Activated T-helper 17 cell treated with anti-CD3 and anti-CD28 coated beads, Interleukin-2, amount 50 U/mL, for 72 hours (primary cell): ENCODE measurements around the gene CARMIL3. TPM values are rescaled to one million over a fixed set of nuclear protein-coding genes. Genes with fewer than 3 reads are reported as not detected.
A peak's percentile ranks its signal among the peaks of the same experiment; 100 is the strongest.
"Not testable (repeated sequence)": the region's sequence is repeated elsewhere in the genome, so short reads cannot be mapped to it uniquely, and the experiment has no call there.

Experiments used
- ATAC-seq: fragments of 150-1000 bp; cut with Tn5 transposase; replicated peaks from 2 replicates; pipeline ENCODE4 v1.10.0; 2021; ENCODE audit warnings: mild to moderate bottlenecking, moderate library complexity
- H3K27ac Mint-ChIP-seq: one replicate; pipeline ENCODE4 v1.8.0; 2022; ENCODE audit warnings: mixed read lengths
- H3K27me3 Mint-ChIP-seq: one replicate; pipeline ENCODE4 v1.8.0; 2022; ENCODE audit warnings: mixed read lengths
- H3K36me3 Mint-ChIP-seq: one replicate; pipeline ENCODE4 v1.8.0; 2022; ENCODE audit warnings: low read depth, mild to moderate bottlenecking, mixed read lengths
- H3K4me1 Mint-ChIP-seq: one replicate; pipeline ENCODE4 v1.8.0; 2022; ENCODE audit warnings: mixed read lengths
- H3K4me3 Mint-ChIP-seq: one replicate; pipeline ENCODE4 v1.8.0; 2022; ENCODE audit warnings: mild to moderate bottlenecking, mixed read lengths
- H3K9me3 Mint-ChIP-seq: one replicate; pipeline ENCODE4 v1.8.0; 2022; ENCODE audit warnings: mixed read lengths
- total RNA-seq, 2 donors: library from RNA; stranded (reverse); gene quantifications; one replicate each; pipeline ENCODE4 v1.2.3, GENCODE V29; 2022

The CARMIL3 gene
- total RNA-seq, 2 donors from 2014 or later, result 2.1 to 4.2 TPM

DNA sequence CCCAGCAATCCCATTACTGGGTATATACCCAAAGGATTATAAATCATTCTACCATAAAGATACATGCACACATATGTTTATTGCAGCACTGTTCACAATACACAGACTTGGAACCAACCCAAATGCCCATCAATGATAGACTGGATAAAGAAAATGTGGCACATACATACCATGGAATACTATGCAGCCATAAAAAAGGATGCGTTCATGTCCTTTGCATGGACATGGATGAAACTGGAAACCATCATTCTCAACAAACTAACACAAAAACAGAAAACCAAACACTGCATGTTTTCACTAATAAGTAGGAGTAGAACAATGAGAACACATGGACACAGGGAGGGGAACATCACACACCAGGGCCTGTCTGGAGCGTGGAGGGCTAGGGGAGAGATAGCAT is 20.5 kb upstream of the CARMIL3 start:
- not testable (repeated sequence) for H3K4me3 Mint-ChIP-seq, H3K4me1 Mint-ChIP-seq

DNA sequence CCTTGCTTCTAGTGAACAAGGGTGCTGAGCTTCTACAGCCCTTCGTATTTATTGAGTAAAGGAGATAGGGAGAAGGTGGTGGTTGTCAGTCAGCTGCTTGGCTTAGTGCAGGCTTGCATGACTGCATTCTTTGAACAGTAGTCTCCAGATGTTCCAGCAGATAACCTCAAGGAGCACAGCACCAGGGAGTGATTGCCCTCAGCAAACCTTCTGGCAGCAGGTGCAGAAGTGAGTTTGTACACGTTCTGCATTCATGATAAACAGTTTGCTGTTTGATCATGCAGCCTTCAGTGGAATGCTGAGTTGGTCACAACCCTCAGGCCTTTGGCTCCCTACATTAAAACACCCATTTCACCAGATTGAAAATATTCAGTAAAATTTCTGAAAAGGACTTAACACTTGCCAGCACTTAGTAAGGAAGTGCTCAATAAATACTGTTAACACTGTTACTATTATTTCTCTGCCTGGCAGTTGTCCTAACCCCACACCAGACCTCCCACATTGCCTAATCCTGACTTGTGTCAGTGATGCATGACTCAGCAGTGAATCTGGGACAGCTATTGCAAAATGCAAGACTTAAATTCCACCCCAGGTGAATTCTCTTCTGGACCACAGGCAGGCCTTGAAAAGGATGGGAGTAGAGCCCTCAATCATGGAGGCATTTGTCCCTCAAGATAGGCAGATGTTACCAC is 18.9 kb upstream of the CARMIL3 start:
- H3K9me3 Mint-ChIP-seq, result no peaks in the 10 kb centered on the region
- H3K36me3 Mint-ChIP-seq, result no peaks in the 10 kb centered on the region
- no peak overlapping the region for H3K4me3 Mint-ChIP-seq
- no peaks in the 10 kb centered on the region for H3K27me3 Mint-ChIP-seq
- no peak overlapping the region for H3K27ac Mint-ChIP-seq
- no peak for ATAC-seq
- H3K4me1 Mint-ChIP-seq, result peaks cover 6% of the 10 kb centered on the region

More for the DNA sequence above, 20.5 kb upstream of the CARMIL3 start:
- not testable (repeated sequence) for H3K27me3 Mint-ChIP-seq, H3K9me3 Mint-ChIP-seq, H3K36me3 Mint-ChIP-seq, ATAC-seq, H3K27ac Mint-ChIP-seq

DNA sequence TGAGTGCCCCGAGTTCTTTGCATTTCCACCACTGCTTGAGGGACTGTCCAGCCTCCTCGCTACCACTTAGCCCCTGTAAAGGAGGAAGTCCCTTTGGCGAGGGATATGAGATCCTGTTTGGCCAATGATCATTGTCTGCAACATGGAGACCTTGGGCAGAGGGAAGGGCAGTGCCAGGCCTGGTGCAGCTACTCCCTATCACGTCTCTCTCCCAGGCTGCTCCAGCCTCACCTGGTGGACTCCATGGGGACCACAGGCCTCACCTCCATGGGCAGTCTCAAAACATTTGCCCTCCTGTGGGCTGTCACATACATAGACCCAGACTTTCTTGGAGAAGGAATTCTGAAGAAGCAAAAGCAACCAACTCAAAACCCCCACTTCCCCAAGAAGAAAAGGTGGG is 16.0 kb upstream of the CARMIL3 start:
- peak overlapping the region; percentile 93 for H3K27ac Mint-ChIP-seq
- H3K36me3 Mint-ChIP-seq, H3K9me3 Mint-ChIP-seq, H3K4me1 Mint-ChIP-seq, H3K27me3 Mint-ChIP-seq: not testable (repeated sequence)
- H3K4me3 Mint-ChIP-seq, result peak overlapping the region; percentile 93
- peak; percentile 18 for ATAC-seq

DNA sequence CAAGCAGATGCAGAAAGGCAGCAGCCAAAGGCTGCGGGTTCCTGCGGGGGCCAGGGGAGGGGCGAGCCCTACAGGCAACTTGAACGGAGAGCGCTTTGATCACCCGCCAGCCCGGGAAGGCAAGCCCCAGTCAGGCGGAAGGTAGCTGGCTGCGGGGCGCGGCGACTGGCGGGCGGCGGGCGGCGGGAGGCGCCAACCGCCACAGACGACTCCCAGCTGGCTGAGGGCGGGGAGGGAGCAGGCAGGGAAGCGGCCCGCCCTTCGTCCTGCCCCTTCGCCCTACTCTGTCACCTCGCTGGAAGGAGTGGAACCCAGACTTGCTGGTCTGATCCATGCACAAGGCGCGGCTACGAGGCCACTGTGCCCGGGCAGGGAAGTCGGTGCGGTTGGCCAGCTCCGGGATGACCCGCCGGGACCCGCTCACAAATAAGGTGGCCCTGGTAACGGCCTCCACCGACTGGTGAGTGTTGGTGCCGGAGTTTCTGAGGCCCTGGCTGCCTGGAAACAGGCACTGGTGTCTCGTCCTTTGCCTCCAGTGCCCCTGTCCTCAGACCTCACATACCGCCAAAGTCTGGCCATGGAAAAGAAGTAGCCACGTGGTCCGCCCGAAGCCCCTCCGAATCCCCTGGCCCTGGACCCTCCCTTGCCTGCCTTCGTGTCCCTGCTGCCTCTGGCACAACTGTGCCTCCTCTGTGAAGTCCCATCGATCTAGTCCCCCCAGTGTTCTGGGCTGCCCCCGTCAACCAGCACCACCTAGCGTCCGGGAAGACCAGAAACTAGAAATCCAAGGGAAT is 15.4 kb upstream of the CARMIL3 start:
- H3K4me3 Mint-ChIP-seq, result peak overlapping the region; percentile 93
- peak; percentile 89 for ATAC-seq
- peaks cover 6% of the 10 kb centered on the region for H3K4me1 Mint-ChIP-seq
- no peaks in the 10 kb centered on the region for H3K9me3 Mint-ChIP-seq
- H3K27me3 Mint-ChIP-seq, result no peaks in the 10 kb centered on the region
- H3K27ac Mint-ChIP-seq, result peak overlapping the region; percentile 93
- no peaks in the 10 kb centered on the region for H3K36me3 Mint-ChIP-seq

GRCh38 chr14:24036963-24037657 is 14.7 kb upstream of the CARMIL3 start:
- not testable (repeated sequence) for H3K36me3 Mint-ChIP-seq, H3K9me3 Mint-ChIP-seq, H3K4me1 Mint-ChIP-seq, H3K27me3 Mint-ChIP-seq
- peak overlapping the region; percentile 93 for H3K4me3 Mint-ChIP-seq
- H3K27ac Mint-ChIP-seq, result peak overlapping the region; percentile 93
- peak; percentile 3 for ATAC-seq

DNA sequence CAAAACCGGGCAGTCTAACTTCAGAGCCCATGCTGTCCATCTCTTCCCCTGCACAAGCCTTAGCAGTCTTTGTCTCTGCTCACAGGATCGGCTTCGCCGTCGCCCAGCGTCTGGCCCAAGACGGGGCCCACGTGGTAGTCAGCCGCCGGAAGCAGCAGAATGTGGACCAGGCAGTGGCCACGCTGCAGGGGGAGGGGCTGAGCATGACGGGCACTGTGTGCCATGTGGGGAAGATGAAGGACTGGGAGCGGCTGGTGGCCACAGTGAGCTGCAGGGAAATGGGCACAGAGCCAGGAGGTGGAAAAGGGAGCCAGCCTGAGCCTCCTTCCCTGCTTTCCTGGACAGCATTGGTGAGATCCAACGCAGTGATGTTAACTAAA is 14.2 kb upstream of the CARMIL3 start:
- ATAC-seq, result no peak
- H3K4me1 Mint-ChIP-seq, result peaks cover 6% of the 10 kb centered on the region
- no peak overlapping the region for H3K27ac Mint-ChIP-seq
- H3K9me3 Mint-ChIP-seq, result no peaks in the 10 kb centered on the region
- H3K27me3 Mint-ChIP-seq, result no peaks in the 10 kb centered on the region
- no peak overlapping the region for H3K4me3 Mint-ChIP-seq
- H3K36me3 Mint-ChIP-seq, result no peaks in the 10 kb centered on the region

GRCh38 chr14:24038686-24039085 is 13.1 kb upstream of the CARMIL3 start:
- Mint-ChIP-seq H3K9me3 (no peaks in the 10 kb centered on the region), H3K4me1 (peaks cover 6% of the 10 kb centered on the region), H3K4me3 (no peak overlapping the region), H3K27ac (no peak overlapping the region), H3K36me3 (no peaks in the 10 kb centered on the region), H3K27me3 (no peaks in the 10 kb centered on the region)
- no peak for ATAC-seq

- Mint-ChIP-seq H3K27me3 (peaks cover 3% of the 10 kb centered on the region), H3K4me1 (peaks cover 6% of the 10 kb centered on the region), H3K4me3 (no peak overlapping the region), H3K9me3 (no peaks in the 10 kb centered on the region), H3K27ac (no peak overlapping the region), H3K36me3 (no peaks in the 10 kb centered on the region)
- no peak for ATAC-seq
These were observed 11.1 kb upstream of the CARMIL3 start for GRCh38 chr14:24040692-24041091.

DNA sequence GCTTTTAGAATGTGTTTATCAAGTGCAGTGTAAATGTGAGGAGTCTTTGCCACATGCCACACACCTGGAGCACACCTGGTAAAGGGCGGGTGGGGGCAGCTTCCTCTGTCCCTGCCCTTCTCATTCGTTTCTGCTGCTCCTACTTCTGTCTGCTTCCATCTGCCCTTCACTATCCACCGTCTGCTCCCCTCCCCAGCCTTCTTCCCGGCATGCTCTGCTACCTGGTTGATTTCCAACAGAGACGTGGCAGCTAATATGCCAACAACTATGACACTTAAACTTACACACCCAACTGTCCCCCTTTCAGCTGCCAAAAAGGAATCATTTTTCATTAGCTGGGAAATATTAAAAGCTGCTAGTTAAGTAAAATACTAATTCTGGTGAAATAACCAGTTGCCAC is 9.1 kb upstream of the CARMIL3 start:
- Mint-ChIP-seq H3K27ac (no peak overlapping the region), H3K27me3 (peaks cover 3% of the 10 kb centered on the region), H3K36me3 (no peaks in the 10 kb centered on the region), H3K4me1 (no peaks in the 10 kb centered on the region), H3K4me3 (no peak overlapping the region), H3K9me3 (no peaks in the 10 kb centered on the region)
- ATAC-seq, result no peak

- H3K9me3 Mint-ChIP-seq, ATAC-seq, H3K27me3 Mint-ChIP-seq, H3K27ac Mint-ChIP-seq, H3K36me3 Mint-ChIP-seq, H3K4me3 Mint-ChIP-seq: not testable (repeated sequence)
- peaks cover 15% of the 10 kb centered on the region for H3K4me1 Mint-ChIP-seq
These were observed 2.8 kb upstream of the CARMIL3 start for GRCh38 chr14:24049002-24049401.

- not testable (repeated sequence) for H3K27ac Mint-ChIP-seq, H3K9me3 Mint-ChIP-seq, H3K36me3 Mint-ChIP-seq, H3K27me3 Mint-ChIP-seq, ATAC-seq
- H3K4me3 Mint-ChIP-seq, result peak overlapping the region; percentile 79
- H3K4me1 Mint-ChIP-seq, result peaks cover 15% of the 10 kb centered on the region
These were observed 1.1 kb upstream of the CARMIL3 start for GRCh38 chr14:24050753-24051152.

DNA sequence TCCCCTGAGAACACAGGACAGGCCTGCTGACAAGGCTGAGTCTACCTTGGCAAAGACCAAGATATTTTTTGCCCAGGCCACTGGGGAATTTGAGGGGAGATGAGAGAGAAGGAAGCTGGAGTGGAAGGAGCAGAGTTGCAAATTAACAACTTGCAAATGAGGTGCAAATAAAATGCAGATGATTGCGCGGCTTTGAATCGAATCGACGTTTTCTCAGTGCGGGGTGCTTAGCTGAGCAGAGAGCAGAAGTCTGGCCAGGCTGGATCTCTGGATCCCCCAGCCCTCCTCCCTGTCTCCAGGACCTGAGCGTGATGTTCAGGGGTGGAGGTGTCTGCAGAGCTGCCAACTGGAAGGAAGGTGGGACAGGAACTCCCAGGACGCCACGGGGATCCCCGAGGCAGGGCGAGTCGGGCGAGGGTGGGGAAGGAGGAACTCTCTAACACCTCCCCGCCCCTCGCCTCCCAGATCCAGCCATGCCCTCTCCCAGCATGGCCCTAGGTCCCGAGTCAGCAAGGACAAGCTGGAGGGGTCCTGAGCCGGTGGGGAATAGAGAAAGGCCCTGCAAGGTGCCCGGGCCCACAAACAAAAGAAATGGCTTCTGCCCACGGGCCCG is 527 bp upstream of the CARMIL3 start:
- Mint-ChIP-seq H3K9me3 (no peaks in the 10 kb centered on the region), H3K36me3 (no peaks in the 10 kb centered on the region), H3K27me3 (peaks cover 6% of the 10 kb centered on the region), H3K4me3 (peak overlapping the region; percentile 79), H3K27ac (no peak overlapping the region), H3K4me1 (peaks cover 15% of the 10 kb centered on the region)
- ATAC-seq, result no peak

GRCh38 chr14:24052656-24053547 is 1.1 kb downstream of the CARMIL3 start:
- peak overlapping the region; percentile 61 for H3K27ac Mint-ChIP-seq
- H3K4me1 Mint-ChIP-seq, result peaks cover 15% of the 10 kb centered on the region
- no peaks in the 10 kb centered on the region for H3K9me3 Mint-ChIP-seq
- ATAC-seq, result peak; percentile 88
- H3K36me3 Mint-ChIP-seq, result no peaks in the 10 kb centered on the region
- peak overlapping the region; percentile 79 for H3K4me3 Mint-ChIP-seq
- H3K27me3 Mint-ChIP-seq, result peaks cover 6% of the 10 kb centered on the region
